Measurements from ENCODE around the gene RITA1. TPM values are rescaled to one million over a fixed set of nuclear protein-coding genes. Genes with fewer than 3 reads are reported as not detected.

The RITA1 gene
- total and polyA plus RNA-seq, 2 experiments from 2014 or later: 16.1 to 26.9 TPM

DNA sequence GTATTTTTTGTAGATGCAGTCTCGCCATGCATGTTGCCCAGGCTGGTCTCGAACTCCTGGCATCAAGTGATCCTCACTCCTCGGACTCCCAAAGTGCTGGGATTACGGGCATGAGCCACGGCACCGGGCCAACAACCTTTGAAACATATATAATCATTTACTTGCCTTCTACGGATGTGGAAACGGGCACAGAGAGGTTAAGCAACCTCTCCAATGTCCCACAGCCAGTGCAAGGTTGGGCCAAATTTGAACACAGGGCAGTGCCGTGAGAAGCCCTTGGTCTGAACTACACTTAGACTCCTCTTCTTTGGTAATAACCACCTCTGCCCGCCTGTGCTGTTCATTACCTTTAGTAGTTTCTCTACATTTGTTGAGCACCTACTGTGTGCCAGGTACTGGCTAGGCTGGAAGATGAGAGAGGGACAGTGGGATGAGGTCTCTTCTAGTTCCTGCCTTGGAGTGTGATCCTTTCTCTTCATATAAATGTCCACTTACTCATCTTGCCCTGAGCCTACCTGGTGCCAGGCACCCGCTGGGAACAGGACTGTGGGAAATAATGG is 2.4 kb upstream of the RITA1 start:
- peaks cover 15% of the 10 kb centered on the region for H3K4me1 ChIP-seq (ENCODE audit: insufficient read depth)
- H3K27ac ChIP-seq: no peak overlapping the region
- peaks cover 47% of the 10 kb centered on the region for H3K79me2 ChIP-seq
- TF ChIP-seq EZH2 (IDR thresholded peaks at IDR 0.05; ENCODE audit: borderline replicate concordance) (no peak), EZH2phosphoT487 (IDR thresholded peaks at IDR 0.05; ENCODE audit: low read depth, severe bottlenecking, unreplicated experiment) (no peak), CTCF (IDR thresholded peaks at IDR 0.05; ENCODE audit: poor library complexity) (no peak)
- no peak for DNase-seq (ENCODE audit: low spot score)
- H3K27me3 ChIP-seq: no peaks in the 10 kb centered on the region
- H2AFZ ChIP-seq: no peak overlapping the region
- no peak overlapping the region for H3K4me2 ChIP-seq
- H3K4me3 ChIP-seq: no peak overlapping the region
- 97% methylated on average over 11 of the region's 11 CpGs for WGBS (ENCODE audit: low lambda C conversion rate, missing lambda C conversion rate)
- H3K36me3 ChIP-seq (replicated peaks; ENCODE audit: insufficient read depth, low read depth): no peaks in the 10 kb centered on the region
- no peaks in the 10 kb centered on the region for H3K9me3 ChIP-seq (ENCODE audit: low read depth)
- peaks cover 7% of the 10 kb centered on the region for H4K20me1 ChIP-seq (ENCODE audit: insufficient read depth, poor library complexity, severe bottlenecking)
- H3K9me2 ChIP-seq (replicated peaks; ENCODE audit: insufficient read depth): no peaks in the 10 kb centered on the region

GRCh38 chr12:113184098-113184899 is 1.2 kb upstream of the RITA1 start:
- peaks cover 7% of the 10 kb centered on the region for H4K20me1 ChIP-seq (ENCODE audit: insufficient read depth, poor library complexity, severe bottlenecking)
- H2AFZ ChIP-seq: peak overlapping the region; percentile 41
- H3K27ac ChIP-seq: peak overlapping the region; percentile 97
- H3K36me3 ChIP-seq (replicated peaks; ENCODE audit: insufficient read depth, low read depth): no peaks in the 10 kb centered on the region
- no peaks in the 10 kb centered on the region for H3K9me2 ChIP-seq (replicated peaks; ENCODE audit: insufficient read depth)
- H3K27me3 ChIP-seq: no peaks in the 10 kb centered on the region
- H3K9me3 ChIP-seq (ENCODE audit: low read depth): no peaks in the 10 kb centered on the region
- H3K4me1 ChIP-seq (ENCODE audit: insufficient read depth): peaks cover 15% of the 10 kb centered on the region
- H3K4me3 ChIP-seq: peak overlapping the region; percentile 86
- peaks cover 47% of the 10 kb centered on the region for H3K79me2 ChIP-seq
- DNase-seq (ENCODE audit: low spot score): no peak
- H3K4me2 ChIP-seq: peak overlapping the region; percentile 94
- TF ChIP-seq EZH2 (IDR thresholded peaks at IDR 0.05; ENCODE audit: borderline replicate concordance) (no peak), EZH2phosphoT487 (IDR thresholded peaks at IDR 0.05; ENCODE audit: low read depth, severe bottlenecking, unreplicated experiment) (no peak), CTCF (IDR thresholded peaks at IDR 0.05; ENCODE audit: poor library complexity) (no peak)
- 37% methylated on average over 26 of the region's 26 CpGs for WGBS (ENCODE audit: low lambda C conversion rate, missing lambda C conversion rate)

- TF ChIP-seq EZH2phosphoT487 (IDR thresholded peaks at IDR 0.05; ENCODE audit: low read depth, severe bottlenecking, unreplicated experiment) (no peak), CTCF (IDR thresholded peaks at IDR 0.05; ENCODE audit: poor library complexity) (no peak), EZH2 (IDR thresholded peaks at IDR 0.05; ENCODE audit: borderline replicate concordance) (no peak)
- H3K9me3 ChIP-seq (ENCODE audit: low read depth): no peaks in the 10 kb centered on the region
- H2AFZ ChIP-seq: peak overlapping the region; percentile 86
- H3K27me3 ChIP-seq: no peaks in the 10 kb centered on the region
- peaks cover 15% of the 10 kb centered on the region for H3K4me1 ChIP-seq (ENCODE audit: insufficient read depth)
- peak overlapping the region; percentile 94 for H3K4me2 ChIP-seq
- 1% methylated on average over 20 of the region's 20 CpGs for WGBS (ENCODE audit: low lambda C conversion rate, missing lambda C conversion rate)
- H3K36me3 ChIP-seq (replicated peaks; ENCODE audit: insufficient read depth, low read depth): no peaks in the 10 kb centered on the region
- H3K79me2 ChIP-seq: peaks cover 47% of the 10 kb centered on the region
- no peaks in the 10 kb centered on the region for H3K9me2 ChIP-seq (replicated peaks; ENCODE audit: insufficient read depth)
- H3K27ac ChIP-seq: peak overlapping the region; percentile 97
- peaks cover 7% of the 10 kb centered on the region for H4K20me1 ChIP-seq (ENCODE audit: insufficient read depth, poor library complexity, severe bottlenecking)
- peak overlapping the region; percentile 86 for H3K4me3 ChIP-seq
- peak; percentile 93 for DNase-seq (ENCODE audit: low spot score)
These were observed 681 bp upstream of the RITA1 start for GRCh38 chr12:113184900-113185179.
